GM23338 (cell line): ENCODE results near the gene COL20A1.

ENCODE experiments used
- CTCF ChIP-seq, 2 experiments: fragments of 200-600 bp in 1 of 2; sonication (generic) in 1 of 2; conservative IDR thresholded peaks; 2 replicates each; pipeline versions ENCODE4 v1.5.1 to v1.6.1; 2016 to 2017; ENCODE audit warnings: antibody characterized with exemption in 2 of 2, low read depth in 2 of 2, mild to moderate bottlenecking in 2 of 2, moderate library complexity in 1 of 2
- REST ChIP-seq: IDR thresholded peaks from one replicate; pipeline ENCODE4 v1.6.1; 2018; ENCODE audit warnings: antibody characterized with exemption; ENCODE audit not compliant: unreplicated experiment

- TF ChIP-seq CTCF (conservative IDR thresholded peaks at IDR 0.05; ENCODE audit: low read depth in 2 of 2), result no peak
- no peak for TF ChIP-seq REST
These were observed 4.4 kb downstream of the COL20A1 start for GRCh38 chr20:63297371-63297781.
